GM10248 (cell line): ENCODE results near the gene CEP131.
"Not testable (repeated sequence)": the region's sequence is repeated elsewhere in the genome, so short reads cannot be mapped to it uniquely, and the experiment has no call there.

Experiments
- CTCF ChIA-PET: fragments of 300-600 bp; sonication (Branson Sonifier 250); formaldehyde crosslinking; extraction: SDS; loops from one replicate; lab custom pipeline; 2021; ENCODE audit warnings: antibody characterized with exemption; lab: Yijun Ruan, JAX
- POLR2A ChIA-PET: fragments of 350-650 bp; sonication (Branson Sonifier 250); formaldehyde crosslinking; extraction: SDS; loops from one replicate; lab custom pipeline; 2020; ENCODE audit warnings: antibody characterized with exemption; lab: Yijun Ruan, JAX
- DNase-seq: peaks from one replicate; pipeline ENCODE4 v3.0.0; 2012; ENCODE audit errors: extremely low spot score
- CTCF ChIP-seq: IDR thresholded peaks from 2 replicates; pipeline ENCODE4 v1.5.1; 2012; ENCODE audit warnings: mild to moderate bottlenecking, low read depth; ENCODE audit errors: extremely low read depth, missing control alignments, control extremely low read depth

Gene CEP131

GRCh38 chr17:81150377-81151077, 72.2 kb downstream of the CEP131 start:
- no peak for TF ChIP-seq CTCF
- ChIA-PET CTCF (interaction anchor here (1.0 kb wide), 1 partner anchor 46 kb away, joined by 3 read pairs; no protein-coding TSS in a partner anchor), POLR2A (no interaction called here)
- DNase-seq, result no peak

DNA sequence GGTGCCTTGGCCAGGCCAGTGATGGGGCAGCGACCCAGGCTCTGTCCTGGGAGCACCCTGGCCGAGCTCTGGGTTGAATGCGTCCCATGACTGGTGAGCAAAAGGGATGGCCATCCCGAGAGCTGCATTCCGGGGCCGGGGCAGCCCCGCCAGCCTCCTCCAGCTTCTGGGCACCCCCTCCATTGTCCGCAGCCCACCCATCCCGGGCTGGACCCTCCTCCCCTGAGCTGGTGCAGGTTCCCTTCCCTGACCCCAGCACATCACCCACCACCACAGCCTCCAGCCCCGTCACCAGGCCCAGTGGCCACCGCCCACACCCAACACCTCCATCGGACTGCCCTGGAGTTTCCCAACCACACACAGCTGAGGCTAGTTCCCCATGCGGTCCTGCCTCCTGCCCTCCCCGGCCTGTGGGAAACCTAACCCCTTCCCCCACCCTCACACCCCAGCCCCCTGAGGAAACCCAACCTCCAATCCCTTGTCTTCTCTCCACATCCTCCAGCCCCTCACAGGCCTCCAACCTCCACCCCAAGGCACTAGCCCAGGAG, 73.7 kb downstream of the CEP131 start:
- no peak for TF ChIP-seq CTCF
- POLR2A ChIA-PET, result no interaction called here
- DNase-seq, result no peak
- CTCF ChIA-PET, result interaction anchor here (1.1 kb wide), 2 partner anchors 47 to 93 kb away, joined by 3 to 6 read pairs; no protein-coding TSS in a partner anchor

DNA sequence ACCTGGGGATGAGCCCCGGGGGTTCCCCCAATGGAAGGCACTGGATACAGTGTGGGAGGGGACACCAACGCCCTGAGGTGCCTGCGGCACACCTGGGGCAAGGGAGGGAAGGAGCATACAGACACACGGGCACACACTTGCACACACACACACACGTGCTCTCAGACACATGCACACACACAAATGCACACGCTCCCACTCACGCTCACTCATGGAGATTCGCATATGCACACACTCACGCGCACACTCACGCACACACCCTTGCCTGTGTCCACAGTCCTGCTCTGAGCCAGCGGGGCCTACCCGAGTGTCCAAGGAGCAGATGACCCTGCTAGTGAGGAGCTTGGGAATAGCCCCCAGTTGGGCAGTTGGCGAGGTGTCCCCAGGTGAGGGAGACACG, 74.2 kb downstream of the CEP131 start:
- DNase-seq, result no peak
- no peak for TF ChIP-seq CTCF
- ChIA-PET POLR2A (no interaction called here), CTCF (interaction anchor here (1.1 to 1.2 kb wide), 3 partner anchors 46 to 94 kb away, joined by 3 to 6 read pairs (median 3); no protein-coding TSS in a partner anchor)

DNA sequence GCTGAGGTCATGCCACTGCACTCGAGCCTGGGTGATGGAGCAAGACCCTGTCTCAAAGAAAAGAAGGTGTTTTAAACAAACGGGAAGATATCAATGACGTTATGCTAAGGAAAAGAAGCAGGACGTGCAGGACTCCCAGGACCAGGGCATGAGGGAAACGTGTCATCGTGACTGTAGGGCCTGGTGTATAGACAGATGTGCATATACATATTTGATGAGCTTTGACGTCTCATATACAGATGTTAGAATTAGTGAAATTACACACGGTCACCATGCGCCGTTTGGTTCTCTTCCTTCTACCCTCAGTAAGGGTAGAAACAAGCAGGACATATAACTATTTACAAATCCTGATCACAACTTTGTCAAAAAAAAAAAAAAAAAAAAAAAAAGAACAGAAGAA, 75.1 kb downstream of the CEP131 start:
- POLR2A ChIA-PET, result no interaction called here

GRCh38 chr17:81146208-81146607, 76.6 kb downstream of the CEP131 start:
- CTCF ChIA-PET, result interaction anchor here (1.1 to 3.6 kb wide), 2 partner anchors 8 to 95 kb away, joined by 3 to 15 read pairs; no protein-coding TSS in a partner anchor
- DNase-seq, POLR2A ChIA-PET: not testable (repeated sequence)

More for the DNA sequence above, 75.1 kb downstream of the CEP131 start:
- TF ChIP-seq CTCF, result no peak
- CTCF ChIA-PET, result interaction anchor here (1.1 to 1.2 kb wide), 2 partner anchors 53 to 95 kb away, joined by 3 to 6 read pairs; no protein-coding TSS in a partner anchor
- DNase-seq, result no peak

GRCh38 chr17:81144423-81144781, 78.4 kb downstream of the CEP131 start:
- CTCF ChIA-PET, result interaction anchor here (3.2 to 4.2 kb wide), 3 partner anchors 10 to 340 kb away, joined by 15 to 39 read pairs (median 22); partner anchors contain the start of genes NDUFAF8 and TEPSIN
- no peak for TF ChIP-seq CTCF
- DNase-seq, result no peak
- POLR2A ChIA-PET, result no interaction called here

DNA sequence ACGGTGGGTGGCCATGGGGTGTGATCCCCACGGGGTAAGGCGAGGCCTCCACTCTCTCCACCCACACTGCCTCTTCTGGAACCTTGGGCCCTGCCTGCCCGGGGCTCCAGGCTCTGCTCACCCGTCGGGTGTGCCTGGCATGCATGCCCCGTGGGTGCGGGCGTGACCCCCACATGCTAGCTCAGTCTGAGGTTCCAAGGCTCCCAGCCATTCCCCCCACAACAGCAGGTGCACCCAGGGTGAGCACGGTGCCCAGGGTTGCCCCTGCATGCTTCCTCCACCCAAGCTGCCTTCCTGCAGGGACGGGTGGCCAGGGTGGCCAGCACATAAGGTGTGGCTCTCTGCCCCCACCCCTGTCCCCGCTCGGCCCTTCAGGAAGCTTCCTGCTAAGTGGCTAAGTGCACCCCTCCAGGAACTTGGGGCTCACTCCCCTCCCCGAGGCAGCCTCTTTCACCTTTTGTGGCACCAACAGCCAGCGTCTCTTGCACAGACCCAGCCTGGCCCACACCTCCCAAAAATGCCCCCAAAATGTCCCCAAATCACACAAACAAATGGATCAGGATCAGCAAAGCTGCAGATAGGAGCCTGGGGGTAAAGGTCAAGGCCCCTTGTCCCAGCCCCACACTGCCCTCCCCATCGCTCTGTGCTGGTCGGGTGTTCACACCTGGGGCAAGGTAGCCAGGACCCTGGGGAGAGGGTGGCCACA, 78.9 kb downstream of the CEP131 start:
- no peak for TF ChIP-seq CTCF
- no peak for DNase-seq
- ChIA-PET CTCF (interaction anchor here (0.6 to 4.2 kb wide), 10 partner anchors 10 to 340 kb away, joined by 3 to 39 read pairs (median 6); partner anchors contain the start of genes CEP131, NDUFAF8 and TEPSIN), POLR2A (no interaction called here)
